Gastroesophageal sphincter (tissue), 3 donors: ENCODE results near the gene SLC12A4.

Source experiments
- POLR2A ChIP-seq, 2 donors: fragments of 450-650 bp; IDR thresholded peaks; one replicate each; pipeline ENCODE4 v1.6.1; 2017; ENCODE audit warnings: antibody characterized with exemption in 2 of 2, mild to moderate bottlenecking in 2 of 2, moderate library complexity in 1 of 2
- TF ChIP-seq, protein P1 (sequence below), 4 experiments: fragments of 200-600 bp in 2 of 4; fragments of 450-650 bp in 2 of 4; sonication (generic) in 1 of 4; IDR thresholded peaks; one replicate each; pipeline ENCODE4 v1.5.1; 2017 to 2019; ENCODE audit warnings: antibody characterized with exemption in 4 of 4, mild to moderate bottlenecking in 2 of 4, moderate library complexity in 2 of 4

DNA sequence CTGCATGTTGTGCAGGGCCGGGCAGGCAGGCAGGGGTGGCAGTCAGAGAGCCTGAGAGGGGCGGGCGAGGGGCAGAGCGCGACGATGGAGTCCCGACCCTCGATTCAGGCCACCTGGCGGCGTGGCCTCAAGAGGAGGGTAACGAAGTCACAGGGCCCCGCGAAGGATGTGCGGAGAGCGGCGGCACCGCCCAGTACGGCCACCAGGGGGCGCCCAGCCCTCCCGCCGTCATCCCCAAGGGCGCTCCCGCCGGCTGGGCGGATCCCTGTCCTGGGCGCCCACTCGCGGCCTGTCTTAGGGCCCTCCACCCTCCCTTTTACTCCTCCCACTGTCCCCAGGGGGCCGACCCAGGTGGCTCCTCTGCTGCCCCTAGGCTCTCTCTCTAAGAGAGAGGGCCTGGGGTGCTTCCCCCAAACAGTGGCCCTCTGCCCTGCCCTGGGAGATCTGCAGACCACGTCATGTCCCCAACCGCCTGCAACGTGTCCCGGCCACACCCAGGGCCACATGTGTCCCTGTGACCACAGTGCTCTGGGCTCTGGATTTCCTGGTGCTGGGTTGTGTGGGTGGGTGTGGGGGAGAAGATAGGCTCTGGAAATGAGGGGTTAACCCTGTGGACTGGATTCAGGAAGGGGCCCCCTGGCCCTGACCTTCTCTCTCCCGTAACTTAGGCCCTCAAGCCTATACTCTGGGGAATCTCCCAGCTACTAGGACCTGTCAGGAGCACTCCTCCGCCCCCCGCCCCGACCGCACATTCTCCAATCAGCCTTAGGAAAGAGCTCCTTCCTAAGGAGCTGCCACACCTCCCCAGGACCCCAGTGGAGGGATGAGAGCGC lies 25.0 kb upstream of the SLC12A4 start:
- TF ChIP-seq, protein P1, sequence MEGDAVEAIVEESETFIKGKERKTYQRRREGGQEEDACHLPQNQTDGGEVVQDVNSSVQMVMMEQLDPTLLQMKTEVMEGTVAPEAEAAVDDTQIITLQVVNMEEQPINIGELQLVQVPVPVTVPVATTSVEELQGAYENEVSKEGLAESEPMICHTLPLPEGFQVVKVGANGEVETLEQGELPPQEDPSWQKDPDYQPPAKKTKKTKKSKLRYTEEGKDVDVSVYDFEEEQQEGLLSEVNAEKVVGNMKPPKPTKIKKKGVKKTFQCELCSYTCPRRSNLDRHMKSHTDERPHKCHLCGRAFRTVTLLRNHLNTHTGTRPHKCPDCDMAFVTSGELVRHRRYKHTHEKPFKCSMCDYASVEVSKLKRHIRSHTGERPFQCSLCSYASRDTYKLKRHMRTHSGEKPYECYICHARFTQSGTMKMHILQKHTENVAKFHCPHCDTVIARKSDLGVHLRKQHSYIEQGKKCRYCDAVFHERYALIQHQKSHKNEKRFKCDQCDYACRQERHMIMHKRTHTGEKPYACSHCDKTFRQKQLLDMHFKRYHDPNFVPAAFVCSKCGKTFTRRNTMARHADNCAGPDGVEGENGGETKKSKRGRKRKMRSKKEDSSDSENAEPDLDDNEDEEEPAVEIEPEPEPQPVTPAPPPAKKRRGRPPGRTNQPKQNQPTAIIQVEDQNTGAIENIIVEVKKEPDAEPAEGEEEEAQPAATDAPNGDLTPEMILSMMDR (IDR thresholded peaks at IDR 0.05): peak in 3 of 4 experiments; percentile 96 to 99 (median 98)
- TF ChIP-seq POLR2A (IDR thresholded peaks at IDR 0.05): peak in 1 of 2 donors; percentile 24
